RWPE1 (cell line): Measurements from ENCODE around the gene UNC5B.
"Not testable (repeated sequence)": the region's sequence is repeated elsewhere in the genome, so short reads cannot be mapped to it uniquely, and the experiment has no call there.

Experiments used
- CTCF ChIA-PET: fragments of 350-600 bp; sonication (Branson Sonifier 250); formaldehyde crosslinking; extraction: SDS; loops from one replicate; lab custom pipeline; 2021; lab: Yijun Ruan, JAX
- POLR2A ChIA-PET: fragments of 400-600 bp; formaldehyde crosslinking; extraction: SDS; loops from one replicate; lab custom pipeline; 2020; ENCODE audit warnings: antibody characterized with exemption; ENCODE audit not compliant: low non-redundant PET; lab: Yijun Ruan, JAX
- DNase-seq: peaks from one replicate; pipeline ENCODE4 v3.0.0; 2012; ENCODE audit warnings: low spot score
- H3K27ac ChIP-seq: fragments of 450-650 bp; 2 replicates; pipeline ENCODE4 v1.5.1; 2017
- CTCF ChIP-seq: fragments of 450-650 bp; conservative IDR thresholded peaks from 2 replicates; pipeline ENCODE4 v1.5.1; 2017; ENCODE audit warnings: low read depth, mild to moderate bottlenecking

Gene UNC5B

GRCh38 chr10:71293446-71294084, 81.2 kb downstream of the UNC5B start:
- peak overlapping the region; percentile 52 for H3K27ac ChIP-seq
- no peak for DNase-seq
- no peak for TF ChIP-seq CTCF
- ChIA-PET POLR2A (no interaction called here), CTCF (interaction anchor here (0.6 to 1.3 kb wide), 5 partner anchors 15 to 181 kb away, joined by 3 to 4 read pairs (median 3); no protein-coding TSS in a partner anchor)

DNA sequence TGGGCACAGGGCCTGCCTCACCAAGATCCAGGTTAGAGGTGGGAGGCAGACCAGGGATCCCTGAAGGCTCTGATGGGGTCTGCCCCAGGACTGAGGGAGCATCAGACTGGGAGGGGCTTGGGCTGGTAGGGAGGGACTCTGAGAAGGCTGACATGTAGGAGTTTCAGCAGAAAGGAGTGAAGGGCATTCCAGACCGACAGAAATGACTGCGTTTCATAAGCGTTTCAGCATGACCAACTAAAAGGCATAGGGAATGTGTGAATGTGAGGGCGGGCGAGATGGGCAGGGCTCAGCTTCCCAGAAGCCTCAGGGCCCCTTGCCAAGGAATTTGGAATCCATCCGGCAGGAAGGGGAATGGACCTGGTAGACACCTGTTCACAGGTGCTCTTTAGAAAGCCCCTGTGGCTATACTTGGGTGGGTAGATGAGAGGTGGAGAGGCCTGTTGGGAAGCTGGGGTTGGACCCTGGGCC, 81.8 kb downstream of the UNC5B start:
- no peak for DNase-seq
- CTCF ChIA-PET = interaction anchor here (1.1 kb wide), 1 partner anchor 24 kb away, joined by 3 read pairs; no protein-coding TSS in a partner anchor
- POLR2A ChIA-PET = no interaction called here
- TF ChIP-seq CTCF = no peak
- H3K27ac ChIP-seq = peak overlapping the region; percentile 52

DNA sequence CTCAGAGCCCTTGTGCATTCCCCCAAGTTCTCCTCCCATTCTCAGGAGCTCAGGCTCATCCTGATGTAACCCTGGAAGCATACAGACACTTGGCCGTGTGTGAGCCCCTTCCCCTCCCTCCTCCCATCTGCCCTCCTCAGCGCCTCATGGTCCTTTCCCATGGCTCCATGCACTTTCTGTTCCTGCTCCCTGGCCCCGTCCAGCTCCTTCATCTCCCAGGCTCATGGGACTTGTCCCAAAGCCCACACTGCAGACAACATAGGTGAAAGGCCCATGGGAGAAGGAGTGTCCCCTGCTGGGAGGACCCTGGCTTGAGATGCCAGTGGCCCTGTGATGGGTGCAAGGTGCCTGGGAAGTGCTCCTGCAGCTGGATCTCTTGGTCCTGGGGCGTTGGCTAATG, 82.5 kb downstream of the UNC5B start:
- no peak overlapping the region; the same call in 1 of the 2 replicates for H3K27ac ChIP-seq
- ChIA-PET POLR2A (no interaction called here), CTCF (no interaction called here)
- DNase-seq = no peak
- TF ChIP-seq CTCF = no peak

DNA sequence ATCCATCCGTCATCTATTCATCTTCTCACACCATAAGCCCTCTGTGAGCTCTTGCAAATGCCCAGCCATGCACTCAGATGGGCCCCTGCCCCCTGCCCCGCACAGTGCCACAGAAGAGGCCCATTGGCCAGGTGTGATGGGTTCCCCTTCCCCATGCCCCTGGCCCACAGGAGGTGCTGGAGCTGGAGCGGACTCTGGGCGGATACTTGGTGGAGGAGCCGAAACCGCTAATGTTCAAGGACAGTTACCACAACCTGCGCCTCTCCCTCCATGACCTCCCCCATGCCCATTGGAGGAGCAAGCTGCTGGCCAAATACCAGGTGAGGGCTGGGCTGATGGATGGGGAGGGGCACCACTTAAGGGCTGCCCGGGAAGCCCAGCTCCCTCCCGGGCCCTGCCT, 83.3 kb downstream of the UNC5B start:
- ChIA-PET CTCF (interaction anchor here (1.1 kb wide), 1 partner anchor 370 kb away, joined by 3 read pairs; no protein-coding TSS in a partner anchor), POLR2A (no interaction called here)
- TF ChIP-seq CTCF = no peak
- H3K27ac ChIP-seq = no peak overlapping the region; the same call in 1 of the 2 replicates
- no peak for DNase-seq

- DNase-seq = no peak
- TF ChIP-seq CTCF = no peak
- POLR2A ChIA-PET = no interaction called here
- H3K27ac ChIP-seq = no peak overlapping the region; the same call in 1 of the 2 replicates
- CTCF ChIA-PET = interaction anchor here (1.1 kb wide), 1 partner anchor 370 kb away, joined by 3 read pairs; no protein-coding TSS in a partner anchor
Observed at GRCh38 chr10:71296086-71296485, 83.7 kb downstream of the UNC5B start.

DNA sequence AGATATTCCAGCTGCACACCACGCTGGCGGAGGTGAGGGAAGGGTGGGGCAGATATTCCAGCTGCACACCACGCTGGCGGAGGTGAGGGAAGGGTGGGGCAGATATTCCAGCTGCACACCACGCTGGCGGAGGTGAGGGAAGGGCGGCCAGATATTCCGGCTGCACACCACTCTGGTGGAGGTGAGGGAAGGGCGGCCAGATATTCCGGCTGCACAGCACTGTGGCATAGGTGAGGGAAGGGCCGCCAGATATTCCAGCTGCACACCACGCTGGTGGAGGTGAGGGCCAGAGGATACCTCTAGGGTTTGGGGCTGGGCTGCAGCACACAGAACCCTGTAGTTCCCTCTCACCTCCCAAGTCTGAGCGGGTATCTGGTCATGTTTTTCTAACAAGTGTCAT, 84.4 kb downstream of the UNC5B start:
- POLR2A ChIA-PET, DNase-seq, H3K27ac ChIP-seq: not testable (repeated sequence)
- CTCF ChIA-PET = interaction anchor here (1.0 kb wide), 1 partner anchor 88 kb away, joined by 4 read pairs; no protein-coding TSS in a partner anchor

- POLR2A ChIA-PET = no interaction called here
- DNase-seq = no peak
- H3K27ac ChIP-seq = no peak overlapping the region
- no peak for TF ChIP-seq CTCF
- CTCF ChIA-PET = interaction anchor here (1.0 kb wide), 1 partner anchor 88 kb away, joined by 4 read pairs; no protein-coding TSS in a partner anchor
Observed at GRCh38 chr10:71297343-71297742, 85.0 kb downstream of the UNC5B start.
